ENCODE data around the gene PTCD3. TPM values are rescaled to one million over a fixed set of nuclear protein-coding genes. Genes with fewer than 3 reads are reported as not detected.

PTCD3 gene
- total RNA-seq, 1 donor from 2014 or later: 47.8 TPM

- H3K4me3 ChIP-seq (ENCODE audit: low read depth, low read length): no peak overlapping the region
- no peak for TF ChIP-seq CTCF (conservative IDR thresholded peaks at IDR 0.05; ENCODE audit: low read depth, low read length)
- no peak for DNase-seq (ENCODE audit: low read depth)
Observed at GRCh38 chr2:86066915-86067314, 39.1 kb upstream of the PTCD3 start.

- TF ChIP-seq CTCF (conservative IDR thresholded peaks at IDR 0.05; ENCODE audit: low read depth, low read length): no peak
- no peak for DNase-seq (ENCODE audit: low read depth)
- no peak overlapping the region for H3K4me3 ChIP-seq (ENCODE audit: low read depth, low read length)
Observed at GRCh38 chr2:86068136-86068588, 37.9 kb upstream of the PTCD3 start.

GRCh38 chr2:86068648-86069047 is 37.4 kb upstream of the PTCD3 start:
- TF ChIP-seq CTCF (conservative IDR thresholded peaks at IDR 0.05; ENCODE audit: low read depth, low read length): no peak
- H3K4me3 ChIP-seq (ENCODE audit: low read depth, low read length): no peak overlapping the region
- no peak for DNase-seq (ENCODE audit: low read depth)

- peak; percentile 7 for TF ChIP-seq CTCF (conservative IDR thresholded peaks at IDR 0.05; ENCODE audit: low read depth, low read length)
- H3K4me3 ChIP-seq (ENCODE audit: low read depth, low read length): no peak overlapping the region
- DNase-seq (ENCODE audit: low read depth): no peak
Observed at GRCh38 chr2:86069091-86069685, 36.8 kb upstream of the PTCD3 start.

- DNase-seq (ENCODE audit: low read depth): no peak
- H3K4me3 ChIP-seq (ENCODE audit: low read depth, low read length): no peak overlapping the region
- TF ChIP-seq CTCF (conservative IDR thresholded peaks at IDR 0.05; ENCODE audit: low read depth, low read length): no peak
Observed at GRCh38 chr2:86069783-86070339, 36.2 kb upstream of the PTCD3 start.

GRCh38 chr2:86070868-86071267 is 35.2 kb upstream of the PTCD3 start:
- H3K4me3 ChIP-seq (ENCODE audit: low read depth, low read length): no peak overlapping the region
- no peak for TF ChIP-seq CTCF (conservative IDR thresholded peaks at IDR 0.05; ENCODE audit: low read depth, low read length)
- DNase-seq (ENCODE audit: low read depth): no peak

Measured in epithelial cell of proximal tubule (primary cell).